Stimulated activated CD4-positive, alpha-beta T cell treated with anti-CD3 and anti-CD28 coated beads, Interleukin-1b, Interleukin-23, amount 100 ng/mL, for 4 hours (primary cell): ENCODE results near the gene UBE2E3.

Experiments
- DNase-seq, 2 donors: peaks; one replicate each; pipeline ENCODE4 v3.0.0-alpha.2; 2020; ENCODE audit warnings: low read depth in 2 of 2

UBE2E3 gene

GRCh38 chr2:180980106-180980942, at the start of gene UBE2E3:
Gene UBE2E3, plus strand, starts transcription at chr2:180980605. Its CDS starts 1,438 bp downstream, at chr2:180982043.
- peak; percentile 63 to 70 for DNase-seq

- no peak for DNase-seq
These were observed 48.6 kb upstream of the UBE2E3 start for GRCh38 chr2:180931841-180932240.

GRCh38 chr2:180933332-180933731, 47.1 kb upstream of the UBE2E3 start:
- no peak for DNase-seq

- no peak for DNase-seq
These were observed 45.5 kb upstream of the UBE2E3 start for GRCh38 chr2:180934911-180935310.

- peak; percentile 0 to 3 for DNase-seq
These were observed 42.9 kb upstream of the UBE2E3 start for GRCh38 chr2:180937480-180937879.

- no peak for DNase-seq
These were observed 42.0 kb upstream of the UBE2E3 start for GRCh38 chr2:180938451-180938850.

- DNase-seq = no peak
These were observed 37.1 kb upstream of the UBE2E3 start for GRCh38 chr2:180943275-180943674.

- DNase-seq = no peak
These were observed 36.0 kb upstream of the UBE2E3 start for GRCh38 chr2:180944372-180944771.

GRCh38 chr2:180947208-180947689, 33.2 kb upstream of the UBE2E3 start:
- no peak for DNase-seq

- no peak for DNase-seq
These were observed 30.5 kb upstream of the UBE2E3 start for GRCh38 chr2:180949896-180950295.

GRCh38 chr2:180952082-180952481, 28.3 kb upstream of the UBE2E3 start:
- DNase-seq = no peak

- DNase-seq = no peak
These were observed 27.6 kb upstream of the UBE2E3 start for GRCh38 chr2:180952731-180953336.

GRCh38 chr2:180953550-180953949, 26.9 kb upstream of the UBE2E3 start:
- no peak for DNase-seq

- no peak for DNase-seq
These were observed 25.3 kb upstream of the UBE2E3 start for GRCh38 chr2:180955101-180955500.

GRCh38 chr2:180959787-180960186, 20.6 kb upstream of the UBE2E3 start:
- no peak for DNase-seq

- DNase-seq = no peak
These were observed 19.4 kb upstream of the UBE2E3 start for GRCh38 chr2:180960982-180961381.

- no peak for DNase-seq
These were observed 17.6 kb upstream of the UBE2E3 start for GRCh38 chr2:180962727-180963314.

- no peak for DNase-seq
These were observed 14.0 kb upstream of the UBE2E3 start for GRCh38 chr2:180966378-180966777.

GRCh38 chr2:180969124-180969523, 11.3 kb upstream of the UBE2E3 start:
- DNase-seq = no peak

GRCh38 chr2:180970016-180970415, 10.4 kb upstream of the UBE2E3 start:
- no peak for DNase-seq

- no peak for DNase-seq
These were observed 8.6 kb upstream of the UBE2E3 start for GRCh38 chr2:180971811-180972210.

- DNase-seq = no peak
These were observed 4.8 kb upstream of the UBE2E3 start for GRCh38 chr2:180975585-180975984.
